Measurements from ENCODE around the gene RBM19.

Gene RBM19

GRCh38 chr12:113841786-113842185, 124.3 kb downstream of the RBM19 start:
- no peak overlapping the region for H3K4me3 ChIP-seq (ENCODE audit: low read length)
- no peak for DNase-seq (ENCODE audit: low read depth)
- no peak for TF ChIP-seq CTCF (conservative IDR thresholded peaks at IDR 0.05; ENCODE audit: low read length)

GRCh38 chr12:113840401-113841042, 125.6 kb downstream of the RBM19 start:
- no peak overlapping the region for H3K4me3 ChIP-seq (ENCODE audit: low read length)
- no peak for DNase-seq (ENCODE audit: low read depth)
- TF ChIP-seq CTCF (conservative IDR thresholded peaks at IDR 0.05; ENCODE audit: low read length): no peak

- DNase-seq (ENCODE audit: low read depth): no peak
- H3K4me3 ChIP-seq (ENCODE audit: low read length): no peak overlapping the region
- TF ChIP-seq CTCF (conservative IDR thresholded peaks at IDR 0.05; ENCODE audit: low read length): no peak
Observed at GRCh38 chr12:113838896-113839295, 127.2 kb downstream of the RBM19 start.

- no peak for DNase-seq (ENCODE audit: low read depth)
- no peak; the same call in 1 of the 2 replicates for TF ChIP-seq CTCF (conservative IDR thresholded peaks at IDR 0.05; ENCODE audit: low read length)
- no peak overlapping the region for H3K4me3 ChIP-seq (ENCODE audit: low read length)
Observed at GRCh38 chr12:113837528-113838296, 128.4 kb downstream of the RBM19 start.

- no peak overlapping the region for H3K4me3 ChIP-seq (ENCODE audit: low read length)
- DNase-seq (ENCODE audit: low read depth): peak; percentile 53
- TF ChIP-seq CTCF (conservative IDR thresholded peaks at IDR 0.05; ENCODE audit: low read length): no peak
Observed at GRCh38 chr12:113837084-113837483, 129.0 kb downstream of the RBM19 start.

GRCh38 chr12:113835896-113836295, 130.2 kb downstream of the RBM19 start:
- no peak for DNase-seq (ENCODE audit: low read depth)
- no peak overlapping the region for H3K4me3 ChIP-seq (ENCODE audit: low read length)
- TF ChIP-seq CTCF (conservative IDR thresholded peaks at IDR 0.05; ENCODE audit: low read length): no peak

- TF ChIP-seq CTCF (conservative IDR thresholded peaks at IDR 0.05; ENCODE audit: low read length): no peak
- no peak for DNase-seq (ENCODE audit: low read depth)
- H3K4me3 ChIP-seq (ENCODE audit: low read length): no peak overlapping the region
Observed at GRCh38 chr12:113835433-113835832, 130.7 kb downstream of the RBM19 start.

Data from AG10803 (cell line).